Activated CD8-positive, alpha-beta memory T cell treated with anti-CD3 and anti-CD28 coated beads for 36 hours (primary cell): ENCODE measurements around the gene ZNF534. TPM values are rescaled to one million over a fixed set of nuclear protein-coding genes. Genes with fewer than 3 reads are reported as not detected.
"Not testable (repeated sequence)": the region's sequence is repeated elsewhere in the genome, so short reads cannot be mapped to it uniquely, and the experiment has no call there.

Experiments
- CTCF ChIA-PET: fragments of 350-600 bp; sonication (Branson Sonifier 250); formaldehyde crosslinking; loops from one replicate; lab custom pipeline; 2021; ENCODE audit warnings: antibody characterized with exemption; lab: Charles Lee
- POLR2A ChIA-PET: fragments of 350-600 bp; sonication (Branson Sonifier 250); formaldehyde crosslinking; loops from one replicate; lab custom pipeline; 2021; ENCODE audit warnings: antibody characterized with exemption; lab: Charles Lee
- total RNA-seq, 2 experiments: library from RNA; stranded (reverse); gene quantifications; one replicate each; pipeline ENCODE4 v1.2.3, GENCODE V29; 2021

The ZNF534 gene
- not detected for total RNA-seq

- CTCF ChIA-PET = no interaction called here
- POLR2A ChIA-PET = no interaction called here
Measured at GRCh38 chr19:52428937-52429336, at the start of gene ZNF534. Gene ZNF534 (plus strand): TSS chr19:52429148. CDS start chr19:52431475, 2,327 bp downstream.

- ChIA-PET CTCF (no interaction called here), POLR2A (no interaction called here)
Measured at GRCh38 chr19:52391135-52391534, 37.8 kb upstream of the ZNF534 start.

- POLR2A ChIA-PET = interaction anchor here (0.6 kb wide), 1 partner anchor 205 kb away, joined by 4 read pairs; no protein-coding TSS in a partner anchor
- CTCF ChIA-PET = no interaction called here
Measured at GRCh38 chr19:52397310-52398080, 31.5 kb upstream of the ZNF534 start, which contains the start of gene ZNF528. Gene ZNF528 (plus strand): TSS chr19:52397849. CDS start chr19:52402014, 4,165 bp downstream.

- POLR2A ChIA-PET = interaction anchor here (0.6 kb wide), 1 partner anchor 205 kb away, joined by 4 read pairs; no protein-coding TSS in a partner anchor
Measured at GRCh38 chr19:52398081-52398441, 30.9 kb upstream of the ZNF534 start.

GRCh38 chr19:52410276-52410675 is 18.7 kb upstream of the ZNF534 start:
- POLR2A ChIA-PET = no interaction called here
- CTCF ChIA-PET = no interaction called here

More at GRCh38 chr19:52398081-52398441, 30.9 kb upstream of the ZNF534 start:
- CTCF ChIA-PET = no interaction called here

- ChIA-PET CTCF (no interaction called here), POLR2A (no interaction called here)
Measured at GRCh38 chr19:52415711-52416110, 13.2 kb upstream of the ZNF534 start.

GRCh38 chr19:52442179-52442578 is 13.2 kb downstream of the ZNF534 start:
- ChIA-PET CTCF (no interaction called here), POLR2A (no interaction called here)

- ChIA-PET POLR2A (no interaction called here), CTCF (interaction anchor here (0.6 kb wide), 1 partner anchor 11 kb away, joined by 3 read pairs; no protein-coding TSS in a partner anchor)
Measured at GRCh38 chr19:52444506-52444905, 15.6 kb downstream of the ZNF534 start.

GRCh38 chr19:52451241-52451640 is 22.3 kb downstream of the ZNF534 start:
- POLR2A ChIA-PET = no interaction called here
- CTCF ChIA-PET = no interaction called here

GRCh38 chr19:52453324-52454094 is 24.6 kb downstream of the ZNF534 start, which contains the start of gene ZNF578:
Gene ZNF578 (plus strand): TSS chr19:52453553. CDS start chr19:52501846, 48,293 bp downstream.
- POLR2A ChIA-PET = no interaction called here
- CTCF ChIA-PET = no interaction called here

GRCh38 chr19:52464798-52465470 is 36.0 kb downstream of the ZNF534 start:
- CTCF ChIA-PET = no interaction called here
- POLR2A ChIA-PET = no interaction called here

- CTCF ChIA-PET = no interaction called here
Measured at GRCh38 chr19:52473655-52474350, 44.9 kb downstream of the ZNF534 start.

GRCh38 chr19:52474351-52475127 is 45.6 kb downstream of the ZNF534 start:
- ChIA-PET CTCF (no interaction called here), POLR2A (no interaction called here)

More at GRCh38 chr19:52473655-52474350, 44.9 kb downstream of the ZNF534 start:
- POLR2A ChIA-PET = no interaction called here

GRCh38 chr19:52484111-52484743 is 55.3 kb downstream of the ZNF534 start:
- POLR2A ChIA-PET, CTCF ChIA-PET: not testable (repeated sequence)

- POLR2A ChIA-PET, CTCF ChIA-PET: not testable (repeated sequence)
Measured at GRCh38 chr19:52485064-52485463, 56.1 kb downstream of the ZNF534 start.

- CTCF ChIA-PET, POLR2A ChIA-PET: not testable (repeated sequence)
Measured at GRCh38 chr19:52485561-52486240, 56.8 kb downstream of the ZNF534 start.

GRCh38 chr19:52492201-52492993 is 63.4 kb downstream of the ZNF534 start:
- CTCF ChIA-PET = no interaction called here
- POLR2A ChIA-PET = no interaction called here
